H9 (cell line): ENCODE results near the gene SEC61A1. TPM values are rescaled to one million over a fixed set of nuclear protein-coding genes. Genes with fewer than 3 reads are reported as not detected.

Experiments
- DNase-seq: peaks from one replicate; pipeline ENCODE4 v3.0.0-alpha.2; 2017
- H2AFZ ChIP-seq: one replicate; pipeline ENCODE4 v1.6.1; 2013; ENCODE audit warnings: mild to moderate bottlenecking, low read length, control low read depth, moderate library complexity
- H2AK5ac ChIP-seq: 2 replicates; pipeline ENCODE4 v1.6.1; 2013; ENCODE audit warnings: low read length, control low read depth, mixed read lengths; ENCODE audit not compliant: insufficient read length
- H2BK120ac ChIP-seq: one replicate; pipeline ENCODE4 v1.6.1; 2013; ENCODE audit warnings: low read depth, mild to moderate bottlenecking, low read length, control low read depth, inconsistent platforms; ENCODE audit not compliant: poor library complexity, severe bottlenecking
- H2BK12ac ChIP-seq: 2 replicates; pipeline ENCODE4 v1.6.1; 2013; ENCODE audit warnings: low read length, control low read depth, mixed read lengths, low read depth; ENCODE audit not compliant: insufficient read length
- H2BK15ac ChIP-seq: 2 replicates; pipeline ENCODE4 v1.6.1; 2013; ENCODE audit warnings: low read depth, low read length, control low read depth
- H2BK20ac ChIP-seq: one replicate; pipeline ENCODE4 v1.6.1; 2013; ENCODE audit warnings: low read depth, mild to moderate bottlenecking, low read length, control low read depth, inconsistent platforms; ENCODE audit not compliant: poor library complexity, severe bottlenecking
- H2BK5ac ChIP-seq: 2 replicates; pipeline ENCODE4 v1.6.1; 2013; ENCODE audit warnings: low read length, control low read depth, mixed read lengths; ENCODE audit not compliant: insufficient read length
- H3K14ac ChIP-seq: 2 replicates; pipeline ENCODE4 v1.6.1; 2013; ENCODE audit warnings: low read length, control low read depth; ENCODE audit not compliant: insufficient read depth
- H3K18ac ChIP-seq: 2 replicates; pipeline ENCODE4 v1.6.1; 2013; ENCODE audit warnings: low read depth, mild to moderate bottlenecking, mixed read lengths, low read length, control low read depth; ENCODE audit not compliant: insufficient read length
- H3K23ac ChIP-seq: 2 replicates; pipeline ENCODE4 v1.6.1; 2013; ENCODE audit warnings: low read length, control low read depth, mixed read lengths, low read depth; ENCODE audit not compliant: insufficient read length
- H3K23me2 ChIP-seq: 2 replicates; pipeline ENCODE4 v1.6.1; 2013; ENCODE audit warnings: low read depth, mild to moderate bottlenecking, mixed read lengths, low read length, control low read depth; ENCODE audit not compliant: insufficient read length, poor library complexity, severe bottlenecking
- H3K27ac ChIP-seq: 2 replicates; pipeline ENCODE4 v1.5.1; 2013; ENCODE audit warnings: low read length, control low read depth, mixed read lengths, low read depth; ENCODE audit not compliant: insufficient read length
- H3K27me3 ChIP-seq: 2 replicates; pipeline ENCODE4 v1.6.1; 2013; ENCODE audit warnings: low read length, control low read depth, inconsistent platforms; ENCODE audit not compliant: insufficient read depth
- H3K4ac ChIP-seq: 2 replicates; pipeline ENCODE4 v1.6.1; 2013; ENCODE audit warnings: low read depth, mild to moderate bottlenecking, control low read depth, inconsistent platforms, low read length, moderate library complexity
- H3K4me1 ChIP-seq: 2 replicates; pipeline ENCODE4 v1.6.1; 2013; ENCODE audit warnings: low read length, control low read depth, inconsistent platforms; ENCODE audit not compliant: insufficient read depth
- H3K4me2 ChIP-seq: 2 replicates; pipeline ENCODE4 v1.6.1; 2013; ENCODE audit warnings: low read length, control low read depth, mixed read lengths; ENCODE audit not compliant: insufficient read length, insufficient read depth
- H3K56ac ChIP-seq: 2 replicates; pipeline ENCODE4 v1.6.1; 2013; ENCODE audit warnings: low read depth, mild to moderate bottlenecking, mixed read lengths, low read length, control low read depth; ENCODE audit not compliant: insufficient read length
- H3K79me1 ChIP-seq: 2 replicates; pipeline ENCODE4 v1.6.1; 2013; ENCODE audit warnings: low read depth, mild to moderate bottlenecking, moderate library complexity, low read length, control low read depth, inconsistent platforms; ENCODE audit not compliant: insufficient read depth, poor library complexity, severe bottlenecking
- H3K79me2 ChIP-seq: 2 replicates; pipeline ENCODE4 v1.6.1; 2013; ENCODE audit warnings: low read length, control low read depth, inconsistent platforms; ENCODE audit not compliant: insufficient read depth
- H3K9ac ChIP-seq: 2 replicates; pipeline ENCODE4 v1.6.1; 2013; ENCODE audit warnings: low read length, control low read depth, mixed read lengths; ENCODE audit not compliant: insufficient read length; ENCODE audit errors: extremely low read depth
- H3K9me3 ChIP-seq: one replicate; pipeline ENCODE4 v1.6.1; 2013; ENCODE audit warnings: low read depth, low read length, inconsistent platforms; ENCODE audit not compliant: control insufficient read depth
- H3T11ph ChIP-seq: one replicate; pipeline ENCODE4 v1.6.1; 2013; ENCODE audit warnings: mild to moderate bottlenecking, low read length, control low read depth, inconsistent platforms
- H4K20me1 ChIP-seq: one replicate; pipeline ENCODE4 v1.6.1; 2013; ENCODE audit not compliant: control insufficient read depth, insufficient read length, insufficient read depth
- H4K5ac ChIP-seq: 2 replicates; pipeline ENCODE4 v1.6.1; 2013; ENCODE audit warnings: low read depth, mild to moderate bottlenecking, mixed read lengths, low read length, control low read depth; ENCODE audit not compliant: insufficient read length
- H4K8ac ChIP-seq: replicated peaks from 2 replicates; pipeline ENCODE4 v1.6.1; 2013; ENCODE audit warnings: low read length, control low read depth, mixed read lengths, low read depth; ENCODE audit not compliant: insufficient read length
- H4K91ac ChIP-seq: 2 replicates; pipeline ENCODE4 v1.6.1; 2013; ENCODE audit warnings: low read depth, mild to moderate bottlenecking, moderate library complexity, mixed read lengths, low read length, control low read depth; ENCODE audit not compliant: insufficient read length
- H3K27ac Mint-ChIP-seq, 3 experiments: 2 replicates in 2 of 3; 3 replicates in 1 of 3; pipeline ENCODE4 v1.8.0; 2020 to 2021; ENCODE audit warnings: mixed read lengths in 3 of 3, mild to moderate bottlenecking in 1 of 3, moderate library complexity in 1 of 3
- H3K27me3 Mint-ChIP-seq: 2 replicates; pipeline ENCODE4 v1.8.0; 2021; ENCODE audit warnings: low read depth, mild to moderate bottlenecking, moderate library complexity, mixed read lengths
- H3K36me3 Mint-ChIP-seq, 3 experiments: 2 replicates in 2 of 3; 3 replicates in 1 of 3; pipeline ENCODE4 v1.8.0; 2020 to 2021; ENCODE audit warnings: low read depth in 3 of 3, mixed read lengths in 3 of 3; ENCODE audit not compliant: insufficient read depth in 1 of 3
- H3K4me1 Mint-ChIP-seq, 2 experiments: 2 replicates each; pipeline ENCODE4 v1.8.0; 2020; ENCODE audit warnings: mixed read lengths in 2 of 2
- H3K4me3 Mint-ChIP-seq, 2 experiments: 2 replicates in 1 of 2; 3 replicates in 1 of 2; pipeline ENCODE4 v1.8.0; 2020 to 2021; ENCODE audit warnings: mild to moderate bottlenecking in 2 of 2, mixed read lengths in 2 of 2, moderate library complexity in 1 of 2
- H3K9me3 Mint-ChIP-seq, 2 experiments: 2 replicates in 1 of 2; 3 replicates in 1 of 2; pipeline ENCODE4 v1.8.0; 2020; ENCODE audit warnings: mild to moderate bottlenecking in 2 of 2, mixed read lengths in 2 of 2, moderate library complexity in 1 of 2
- WGBS: extraction: QIAGEN DNeasy Blood & Tissue Kit; methylation state at CpG from one replicate; pipeline ENCODE4 v1.1.7; 2013; ENCODE audit warnings: missing lambda C conversion rate, low lambda C conversion rate, mixed read lengths; ENCODE audit not compliant: insufficient read length; ENCODE audit errors: extremely low coverage; 5-methylcytosine and 5-hydroxymethylcytosine counted together
- total RNA-seq: library from RNA; stranded (reverse); gene quantifications from 2 replicates; pipeline ENCODE4 v1.2.1, GENCODE V29; 2021
- TF ChIP-seq, protein P1 (sequence below): fragments of 200-600 bp; sonication (generic); conservative IDR thresholded peaks from 3 replicates; pipeline ENCODE4 v1.8.0; 2021; ENCODE audit warnings: antibody characterized with exemption, mild to moderate bottlenecking

Gene SEC61A1
- total RNA-seq, 1 experiment from 2014 or later = 146 TPM

DNA sequence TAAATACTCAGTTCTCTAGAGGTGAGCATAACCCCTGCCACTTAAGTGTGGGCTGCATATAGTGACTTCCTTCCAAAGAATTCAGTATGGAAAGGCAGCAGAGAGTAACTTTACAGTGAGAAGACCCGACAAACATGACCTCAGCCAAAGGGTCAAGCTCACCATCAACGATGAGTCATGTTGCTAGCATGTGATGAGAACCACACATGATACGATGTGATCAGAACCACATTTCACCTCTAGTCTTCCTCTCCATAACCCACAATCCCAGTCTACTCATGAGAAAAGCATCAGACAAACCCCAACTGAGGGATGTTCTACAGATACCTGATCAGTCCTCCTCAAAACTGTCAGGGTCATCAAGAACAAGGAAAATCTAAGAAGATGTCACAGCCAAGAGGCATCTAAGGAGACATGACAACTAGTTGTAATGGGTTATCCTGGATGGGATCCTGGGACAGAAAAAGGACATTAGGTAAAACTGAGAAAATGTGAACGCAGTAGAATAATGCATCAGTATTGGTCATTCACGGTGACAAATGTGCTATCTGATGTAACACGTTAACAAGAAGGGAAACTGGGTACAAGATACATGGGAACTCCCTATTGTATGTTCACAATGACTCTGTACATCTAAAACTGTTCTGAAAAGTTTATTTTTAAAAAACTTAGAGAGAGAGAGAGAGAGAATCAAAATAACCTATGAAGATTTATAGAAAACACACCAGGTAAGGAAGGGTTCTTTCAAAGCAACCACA lies 28.3 kb downstream of the SEC61A1 start:
- H4K8ac ChIP-seq = no peak overlapping the region
- H4K91ac ChIP-seq = no peak overlapping the region
- no peak overlapping the region for H3K18ac ChIP-seq
- no peak overlapping the region for H3T11ph ChIP-seq
- TF ChIP-seq, protein P1, sequence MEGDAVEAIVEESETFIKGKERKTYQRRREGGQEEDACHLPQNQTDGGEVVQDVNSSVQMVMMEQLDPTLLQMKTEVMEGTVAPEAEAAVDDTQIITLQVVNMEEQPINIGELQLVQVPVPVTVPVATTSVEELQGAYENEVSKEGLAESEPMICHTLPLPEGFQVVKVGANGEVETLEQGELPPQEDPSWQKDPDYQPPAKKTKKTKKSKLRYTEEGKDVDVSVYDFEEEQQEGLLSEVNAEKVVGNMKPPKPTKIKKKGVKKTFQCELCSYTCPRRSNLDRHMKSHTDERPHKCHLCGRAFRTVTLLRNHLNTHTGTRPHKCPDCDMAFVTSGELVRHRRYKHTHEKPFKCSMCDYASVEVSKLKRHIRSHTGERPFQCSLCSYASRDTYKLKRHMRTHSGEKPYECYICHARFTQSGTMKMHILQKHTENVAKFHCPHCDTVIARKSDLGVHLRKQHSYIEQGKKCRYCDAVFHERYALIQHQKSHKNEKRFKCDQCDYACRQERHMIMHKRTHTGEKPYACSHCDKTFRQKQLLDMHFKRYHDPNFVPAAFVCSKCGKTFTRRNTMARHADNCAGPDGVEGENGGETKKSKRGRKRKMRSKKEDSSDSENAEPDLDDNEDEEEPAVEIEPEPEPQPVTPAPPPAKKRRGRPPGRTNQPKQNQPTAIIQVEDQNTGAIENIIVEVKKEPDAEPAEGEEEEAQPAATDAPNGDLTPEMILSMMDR = no peak
- no peak overlapping the region for H2BK20ac ChIP-seq
- no peak overlapping the region for H2BK120ac ChIP-seq
- H2BK5ac ChIP-seq = no peak overlapping the region
- no peaks in the 10 kb centered on the region for H3K79me1 ChIP-seq
- Mint-ChIP-seq H3K27me3 (peaks cover 13% of the 10 kb centered on the region), H3K9me3 (no peaks in the 10 kb centered on the region), H3K27ac (no peak overlapping the region), H3K4me1 (peaks cover 6 to 7% of the 10 kb centered on the region in 2 experiments; a peak in 2 of 4 replicates), H3K36me3 (peaks cover 25 to 71% (median 69%) of the 10 kb centered on the region in 3 experiments; a peak in 6 of 7 replicates), H3K4me3 (no peak overlapping the region)
- H3K14ac ChIP-seq = no peak overlapping the region
- DNase-seq = no peak
- H3K9me3 ChIP-seq = no peaks in the 10 kb centered on the region
- no peak overlapping the region for H3K4me2 ChIP-seq
- no peak overlapping the region for H2AFZ ChIP-seq
- no peak overlapping the region for H3K56ac ChIP-seq
- no CpG with 5 or more reads among the region's 6 CpGs for WGBS
- H2BK12ac ChIP-seq = no peak overlapping the region
- H3K4me1 ChIP-seq = peaks cover 3% of the 10 kb centered on the region; the same call in 1 of the 2 replicates
- H2BK15ac ChIP-seq = no peak overlapping the region
- H4K5ac ChIP-seq = no peak overlapping the region
- no peak overlapping the region for H3K9ac ChIP-seq
- H3K23me2 ChIP-seq = peaks cover 12% of the 10 kb centered on the region
- no peak overlapping the region for H3K4ac ChIP-seq
- no peaks in the 10 kb centered on the region for H3K27me3 ChIP-seq
- H4K20me1 ChIP-seq = no peaks in the 10 kb centered on the region
- no peak overlapping the region for H3K27ac ChIP-seq
- H3K23ac ChIP-seq = no peak overlapping the region
- no peak overlapping the region for H2AK5ac ChIP-seq
- H3K79me2 ChIP-seq = no peaks in the 10 kb centered on the region
